ENCODE data around the gene HERPUD1. TPM values are rescaled to one million over a fixed set of nuclear protein-coding genes. Genes with fewer than 3 reads are reported as not detected.

HERPUD1 gene
- total RNA-seq, 1 donor from 2014 or later, result 76.2 TPM

DNA sequence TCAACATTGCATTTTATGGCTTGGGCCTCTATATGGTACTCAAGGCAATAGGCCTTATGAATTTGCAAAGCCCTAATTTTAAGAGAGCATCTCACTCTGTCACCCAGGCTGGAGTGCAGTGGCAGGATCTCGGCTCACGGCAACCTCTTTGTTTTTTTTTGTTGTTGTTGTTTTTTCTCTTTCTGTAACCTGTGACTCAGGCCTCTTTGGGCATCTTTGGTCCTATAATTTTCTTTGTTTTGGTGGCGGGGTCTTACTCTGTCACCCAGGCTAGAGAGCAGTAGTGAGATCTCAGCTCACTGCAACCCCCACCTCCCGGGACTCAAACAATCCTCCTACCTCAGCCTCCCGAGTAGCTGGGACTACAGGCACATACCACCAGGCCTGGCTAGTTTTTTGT lies 21.8 kb upstream of the HERPUD1 start:
- H3K27ac ChIP-seq (ENCODE audit: low read depth, low read length), result peak overlapping the region; percentile 4
- H3K36me3 ChIP-seq (ENCODE audit: control insufficient read depth in 3 of 3, insufficient read depth in 3 of 3, low read length in 3 of 3), result no peaks in the 10 kb centered on the region
- no peak overlapping the region for H3K9ac ChIP-seq (ENCODE audit: low read depth in 1 of 3, low read length in 3 of 3)
- peaks cover 16 to 31% (median 21%) of the 10 kb centered on the region in 3 donors for H3K4me1 ChIP-seq (ENCODE audit: control insufficient read depth in 3 of 3, insufficient read depth in 3 of 3, low read length in 3 of 3)
- no peak overlapping the region for H3K4me3 ChIP-seq (ENCODE audit: low read length in 3 of 3)
- peaks cover 0 to 24% (median 5%) of the 10 kb centered on the region in 3 donors for H3K27me3 ChIP-seq (ENCODE audit: control insufficient read depth in 3 of 3, insufficient read depth in 3 of 3, low read length in 3 of 3)
- no peaks in the 10 kb centered on the region for H3K9me3 ChIP-seq (ENCODE audit: control insufficient read depth in 3 of 3, low read length in 3 of 3)

DNA sequence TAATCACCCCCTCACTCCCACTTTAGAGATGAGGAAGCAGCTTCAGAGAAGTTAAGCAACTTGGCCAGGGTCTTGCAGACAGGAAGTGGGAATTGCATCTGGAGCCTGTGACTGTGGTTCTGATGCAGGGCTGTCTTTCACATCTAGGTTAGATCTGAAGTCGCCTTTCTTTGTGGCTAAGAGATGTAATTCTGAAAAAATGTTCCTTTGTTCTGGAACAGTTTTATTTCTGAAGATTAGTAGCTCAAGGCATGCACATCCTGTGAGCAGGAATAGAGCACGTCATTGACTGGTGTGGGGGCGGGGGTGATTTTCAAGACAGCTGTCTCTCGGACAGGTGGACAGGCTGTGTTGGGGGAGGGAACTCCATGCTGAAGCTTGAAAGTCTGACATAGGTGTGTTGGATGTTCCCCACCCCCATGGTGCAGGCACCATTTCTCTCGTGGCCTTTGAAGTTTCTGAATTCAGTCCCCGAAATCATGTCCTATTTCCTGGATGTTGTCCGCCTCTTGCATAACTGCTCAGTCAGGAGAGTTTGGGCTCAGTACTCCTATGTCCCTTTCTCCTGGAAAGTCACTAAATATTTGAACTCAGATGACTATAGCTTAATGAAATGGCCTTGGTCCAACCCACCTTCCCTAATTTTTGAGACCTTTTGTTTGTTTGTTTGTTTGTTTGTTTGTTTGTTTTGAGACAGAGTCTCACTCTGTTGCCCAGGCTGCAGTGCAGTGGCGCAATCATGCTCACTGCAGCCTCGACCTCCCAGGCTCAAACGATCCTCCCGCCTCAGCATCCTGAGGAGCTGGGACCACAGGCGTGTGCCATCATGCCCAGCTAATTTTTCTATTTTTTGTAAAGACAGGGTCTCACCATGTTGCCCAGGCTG lies 21.0 kb upstream of the HERPUD1 start:
- Histone ChIP-seq H3K4me1 (ENCODE audit: control insufficient read depth in 3 of 3, insufficient read depth in 3 of 3, low read length in 3 of 3) (peaks cover 16 to 34% (median 23%) of the 10 kb centered on the region in 3 donors), H3K9ac (ENCODE audit: low read depth in 1 of 3, low read length in 3 of 3) (no peak overlapping the region), H3K36me3 (ENCODE audit: control insufficient read depth in 3 of 3, insufficient read depth in 3 of 3, low read length in 3 of 3) (no peaks in the 10 kb centered on the region), H3K4me3 (ENCODE audit: low read length in 3 of 3) (no peak overlapping the region), H3K27ac (ENCODE audit: low read depth, low read length) (peak overlapping the region; percentile 4), H3K27me3 (ENCODE audit: control insufficient read depth in 3 of 3, insufficient read depth in 3 of 3, low read length in 3 of 3) (peaks cover 0 to 26% (median 5%) of the 10 kb centered on the region in 3 donors), H3K9me3 (ENCODE audit: control insufficient read depth in 3 of 3, low read length in 3 of 3) (no peaks in the 10 kb centered on the region)

DNA sequence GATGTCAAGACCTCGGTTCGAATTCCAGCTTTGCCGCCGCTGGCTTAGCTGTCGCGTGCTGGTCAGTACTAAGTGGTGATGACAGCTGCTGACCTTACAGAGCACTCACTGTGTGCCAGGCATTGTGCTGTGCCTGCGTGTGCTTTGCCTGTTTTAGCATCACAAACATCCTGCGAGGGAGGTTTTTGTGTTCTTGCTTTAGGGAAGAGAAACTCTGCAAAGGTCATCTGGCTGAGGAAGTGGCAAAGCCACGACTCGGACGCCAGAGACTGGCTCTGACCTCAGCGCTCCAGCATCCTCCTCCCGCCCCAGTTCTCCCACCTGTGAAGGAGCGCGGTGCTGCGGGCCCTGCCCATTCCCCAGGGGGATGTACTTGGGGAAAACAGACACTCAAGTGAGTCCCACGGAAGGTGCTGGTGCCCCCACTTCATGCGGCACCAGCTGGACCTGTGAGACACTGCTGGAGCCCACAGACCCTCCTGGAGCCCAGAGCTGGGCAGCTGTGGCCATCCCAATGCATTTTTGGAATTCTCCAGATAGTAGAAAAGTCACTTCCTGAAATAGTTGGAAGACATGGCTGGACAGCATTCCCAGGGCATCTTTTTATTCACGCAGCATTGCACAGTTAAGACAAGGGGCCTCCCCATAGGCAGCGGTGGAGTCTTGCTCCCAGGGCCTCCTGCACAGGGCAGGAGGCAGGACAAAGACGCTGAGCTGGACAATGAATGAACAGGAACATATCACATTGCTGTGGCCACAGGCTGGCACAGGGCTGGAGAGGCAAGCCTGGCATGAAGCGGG lies 20.0 kb upstream of the HERPUD1 start:
- Histone ChIP-seq H3K27ac (ENCODE audit: low read depth, low read length) (no peak overlapping the region), H3K9ac (ENCODE audit: low read depth in 1 of 3, low read length in 3 of 3) (peak overlapping the region in 1 of 3 donors; percentile 40)

DNA sequence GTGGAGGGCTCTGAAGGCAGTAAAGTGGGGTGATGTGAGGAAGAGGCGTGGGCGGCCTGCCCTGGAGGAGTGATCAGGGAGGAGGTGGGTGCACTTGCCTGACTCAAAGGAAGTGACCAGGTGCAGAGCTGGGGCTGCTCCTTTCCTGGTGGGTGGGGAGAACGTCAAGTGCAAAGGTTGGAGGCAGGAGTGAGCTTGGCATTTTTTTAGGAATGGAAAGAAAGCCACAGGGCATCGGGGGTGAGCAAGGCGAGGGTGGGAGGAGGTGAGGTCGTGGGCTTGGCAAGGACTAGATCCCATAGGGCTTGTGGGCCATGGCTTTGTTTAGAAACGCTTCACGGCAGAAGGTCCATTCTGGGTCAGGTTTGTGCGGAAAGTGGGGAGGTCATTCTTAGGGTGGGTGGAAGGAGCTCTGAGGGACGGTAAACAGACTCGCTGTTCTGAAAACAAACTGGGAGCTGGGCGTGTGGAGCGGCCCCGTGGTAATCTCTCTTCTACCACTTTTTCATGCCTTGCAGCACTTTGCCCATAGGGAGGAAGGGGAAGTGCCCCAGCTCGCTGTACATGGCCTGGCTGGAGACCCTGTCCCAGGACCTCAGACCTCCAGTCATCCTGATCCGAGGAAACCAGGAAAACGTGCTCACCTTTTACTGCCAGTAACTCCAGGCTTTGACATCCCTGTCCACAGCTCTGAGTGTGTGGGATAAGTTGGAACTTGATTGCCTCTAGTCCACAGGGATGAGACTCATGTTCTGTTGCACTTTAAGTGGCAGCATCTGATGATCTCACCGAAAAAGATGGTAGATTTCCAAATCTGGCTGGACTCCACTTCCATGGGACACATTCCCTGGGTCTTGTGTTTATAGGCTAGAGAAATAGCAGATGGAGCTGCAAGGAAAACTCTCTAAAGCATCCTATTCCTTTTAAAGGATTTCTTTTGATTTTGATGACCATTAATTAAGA lies 18.9 kb upstream of the HERPUD1 start:
- Histone ChIP-seq H3K27me3 (ENCODE audit: control insufficient read depth in 3 of 3, insufficient read depth in 3 of 3, low read length in 3 of 3) (peaks cover 0 to 26% (median 5%) of the 10 kb centered on the region in 3 donors), H3K4me3 (ENCODE audit: low read length in 3 of 3) (no peak overlapping the region), H3K27ac (ENCODE audit: low read depth, low read length) (no peak overlapping the region), H3K36me3 (ENCODE audit: control insufficient read depth in 3 of 3, insufficient read depth in 3 of 3, low read length in 3 of 3) (no peaks in the 10 kb centered on the region), H3K9ac (ENCODE audit: low read depth in 1 of 3, low read length in 3 of 3) (no peak overlapping the region), H3K4me1 (ENCODE audit: control insufficient read depth in 3 of 3, insufficient read depth in 3 of 3, low read length in 3 of 3) (peaks cover 20 to 43% (median 23%) of the 10 kb centered on the region in 3 donors), H3K9me3 (ENCODE audit: control insufficient read depth in 3 of 3, low read length in 3 of 3) (no peaks in the 10 kb centered on the region)

More for the DNA sequence above, 20.0 kb upstream of the HERPUD1 start:
- Histone ChIP-seq H3K4me1 (ENCODE audit: control insufficient read depth in 3 of 3, insufficient read depth in 3 of 3, low read length in 3 of 3) (peaks cover 19 to 43% (median 23%) of the 10 kb centered on the region in 3 donors), H3K4me3 (ENCODE audit: low read length in 3 of 3) (no peak overlapping the region), H3K9me3 (ENCODE audit: control insufficient read depth in 3 of 3, low read length in 3 of 3) (no peaks in the 10 kb centered on the region), H3K27me3 (ENCODE audit: control insufficient read depth in 3 of 3, insufficient read depth in 3 of 3, low read length in 3 of 3) (peaks cover 0 to 26% (median 5%) of the 10 kb centered on the region in 3 donors), H3K36me3 (ENCODE audit: control insufficient read depth in 3 of 3, insufficient read depth in 3 of 3, low read length in 3 of 3) (no peaks in the 10 kb centered on the region)

DNA sequence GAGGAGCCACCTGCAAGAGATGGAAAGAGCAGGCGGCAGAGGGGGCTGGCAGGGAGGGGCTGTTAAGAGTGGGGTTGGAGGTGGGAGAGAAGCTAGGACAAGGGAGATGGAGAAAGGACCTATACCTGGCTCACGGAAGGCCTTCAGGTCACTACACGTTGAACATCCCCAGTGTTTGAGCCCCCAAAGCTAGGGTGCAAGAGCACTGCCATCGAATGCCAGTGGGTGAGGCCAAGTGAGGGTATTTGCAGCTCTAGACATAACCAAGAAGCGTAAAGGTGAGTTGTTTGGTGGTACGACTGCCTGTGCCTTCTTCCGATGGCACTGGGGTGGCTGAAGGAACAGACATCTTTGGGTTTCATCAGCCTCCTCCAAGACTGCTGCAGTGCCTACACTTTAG lies 17.0 kb upstream of the HERPUD1 start:
- no peak overlapping the region for H3K27ac ChIP-seq (ENCODE audit: low read depth, low read length)
- H3K4me3 ChIP-seq (ENCODE audit: low read length in 3 of 3), result no peak overlapping the region
- H3K9ac ChIP-seq (ENCODE audit: low read depth in 1 of 3, low read length in 3 of 3), result no peak overlapping the region
- H3K36me3 ChIP-seq (ENCODE audit: control insufficient read depth in 3 of 3, insufficient read depth in 3 of 3, low read length in 3 of 3), result no peaks in the 10 kb centered on the region
- peaks cover 0 to 26% (median 5%) of the 10 kb centered on the region in 3 donors for H3K27me3 ChIP-seq (ENCODE audit: control insufficient read depth in 3 of 3, insufficient read depth in 3 of 3, low read length in 3 of 3)
- H3K9me3 ChIP-seq (ENCODE audit: control insufficient read depth in 3 of 3, low read length in 3 of 3), result no peaks in the 10 kb centered on the region
- H3K4me1 ChIP-seq (ENCODE audit: control insufficient read depth in 3 of 3, insufficient read depth in 3 of 3, low read length in 3 of 3), result peaks cover 20 to 43% (median 23%) of the 10 kb centered on the region in 3 donors

DNA sequence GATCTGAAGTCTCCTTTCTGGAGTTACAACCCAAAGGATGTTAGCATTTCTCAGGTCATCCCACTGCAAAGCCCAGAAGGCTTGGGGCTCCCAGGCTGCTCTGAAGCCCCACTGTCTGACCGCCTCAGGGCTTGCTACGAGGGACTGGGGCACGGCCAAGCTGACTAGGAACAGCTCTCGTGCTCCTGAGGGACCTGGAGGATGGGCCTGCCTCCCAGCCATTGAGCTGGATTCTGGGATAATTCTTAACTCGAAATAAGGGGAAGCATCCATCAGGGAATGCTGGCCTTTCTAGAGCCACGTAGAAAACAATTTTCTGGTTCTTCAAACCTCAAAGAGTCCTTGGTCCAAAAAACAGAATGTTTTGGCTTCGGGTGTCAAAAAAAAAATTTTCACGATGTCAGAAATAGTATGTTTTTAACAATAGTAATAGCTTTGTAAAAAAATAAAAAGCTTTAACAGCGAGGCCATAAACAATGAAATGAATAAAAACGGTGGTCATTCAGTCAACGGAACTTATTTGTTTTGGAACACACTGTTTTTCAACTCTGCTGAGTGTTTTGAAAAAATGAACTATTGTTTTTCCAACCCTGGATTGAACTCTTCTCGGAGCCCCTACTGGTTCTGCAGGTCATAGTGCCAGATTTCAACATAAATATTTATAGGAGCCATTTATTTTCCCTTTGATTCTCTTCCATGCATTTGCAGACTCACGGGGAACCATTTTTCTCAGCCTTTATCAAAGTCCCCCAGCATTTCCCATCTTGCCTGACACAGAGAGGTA lies 16.4 kb upstream of the HERPUD1 start:
- H3K4me1 ChIP-seq (ENCODE audit: control insufficient read depth in 3 of 3, insufficient read depth in 3 of 3, low read length in 3 of 3), result peaks cover 16 to 43% (median 22%) of the 10 kb centered on the region in 3 donors

DNA sequence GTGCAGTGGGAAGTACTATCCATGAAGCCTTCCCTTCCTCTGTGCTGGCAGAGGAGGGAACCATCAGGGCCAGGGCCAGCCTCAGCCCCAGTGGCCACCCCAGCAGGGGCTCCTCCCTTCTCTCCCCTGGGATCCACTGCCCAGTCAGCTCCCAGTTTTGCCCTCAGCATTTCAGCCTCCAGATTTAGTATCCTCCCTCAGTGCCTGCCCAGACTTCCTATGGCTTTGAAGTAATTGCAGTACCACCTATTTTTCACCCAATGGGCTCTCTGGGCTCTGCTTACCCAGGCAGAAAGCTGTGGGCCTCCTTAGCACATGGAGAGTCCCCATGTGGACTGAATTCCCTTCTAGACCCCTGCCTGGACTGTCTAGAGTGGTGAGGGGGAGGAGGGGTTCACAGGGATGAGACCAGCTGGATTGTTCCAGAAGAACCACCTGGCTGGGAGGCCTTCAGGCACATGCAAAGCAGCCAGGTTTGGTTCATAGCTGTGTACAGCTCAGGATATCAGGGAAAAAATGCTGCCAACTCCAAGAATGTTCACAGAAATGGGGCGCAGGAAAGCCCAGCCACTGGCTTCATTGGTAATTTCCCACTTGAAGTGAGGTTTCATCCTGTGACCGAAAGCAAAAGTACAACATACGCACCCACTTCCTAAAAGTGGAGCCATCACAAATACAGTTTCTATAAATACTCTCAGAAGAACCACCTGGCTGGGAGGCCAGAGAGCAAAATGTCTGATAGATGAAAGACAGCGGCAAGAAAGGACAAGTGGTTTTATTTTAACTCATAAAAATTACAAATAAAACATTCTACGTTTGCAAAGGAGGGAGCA lies 15.2 kb upstream of the HERPUD1 start:
- no peak overlapping the region for H3K4me3 ChIP-seq (ENCODE audit: low read length in 3 of 3)
- H3K36me3 ChIP-seq (ENCODE audit: control insufficient read depth in 3 of 3, insufficient read depth in 3 of 3, low read length in 3 of 3), result no peaks in the 10 kb centered on the region
- peaks cover 0 to 26% (median 5%) of the 10 kb centered on the region in 3 donors for H3K27me3 ChIP-seq (ENCODE audit: control insufficient read depth in 3 of 3, insufficient read depth in 3 of 3, low read length in 3 of 3)
- H3K9ac ChIP-seq (ENCODE audit: low read depth in 1 of 3, low read length in 3 of 3), result no peak overlapping the region
- peak overlapping the region; percentile 66 for H3K27ac ChIP-seq (ENCODE audit: low read depth, low read length)
- H3K4me1 ChIP-seq (ENCODE audit: control insufficient read depth in 3 of 3, insufficient read depth in 3 of 3, low read length in 3 of 3), result peaks cover 10 to 33% (median 15%) of the 10 kb centered on the region in 3 donors
- no peaks in the 10 kb centered on the region for H3K9me3 ChIP-seq (ENCODE audit: control insufficient read depth in 3 of 3, low read length in 3 of 3)

More for the DNA sequence above, 16.4 kb upstream of the HERPUD1 start:
- Histone ChIP-seq H3K4me3 (ENCODE audit: low read length in 3 of 3) (no peak overlapping the region), H3K36me3 (ENCODE audit: control insufficient read depth in 3 of 3, insufficient read depth in 3 of 3, low read length in 3 of 3) (no peaks in the 10 kb centered on the region), H3K9me3 (ENCODE audit: control insufficient read depth in 3 of 3, low read length in 3 of 3) (no peaks in the 10 kb centered on the region), H3K27me3 (ENCODE audit: control insufficient read depth in 3 of 3, insufficient read depth in 3 of 3, low read length in 3 of 3) (peaks cover 0 to 26% (median 5%) of the 10 kb centered on the region in 3 donors), H3K27ac (ENCODE audit: low read depth, low read length) (peak overlapping the region; percentile 66), H3K9ac (ENCODE audit: low read depth in 1 of 3, low read length in 3 of 3) (no peak overlapping the region)

DNA sequence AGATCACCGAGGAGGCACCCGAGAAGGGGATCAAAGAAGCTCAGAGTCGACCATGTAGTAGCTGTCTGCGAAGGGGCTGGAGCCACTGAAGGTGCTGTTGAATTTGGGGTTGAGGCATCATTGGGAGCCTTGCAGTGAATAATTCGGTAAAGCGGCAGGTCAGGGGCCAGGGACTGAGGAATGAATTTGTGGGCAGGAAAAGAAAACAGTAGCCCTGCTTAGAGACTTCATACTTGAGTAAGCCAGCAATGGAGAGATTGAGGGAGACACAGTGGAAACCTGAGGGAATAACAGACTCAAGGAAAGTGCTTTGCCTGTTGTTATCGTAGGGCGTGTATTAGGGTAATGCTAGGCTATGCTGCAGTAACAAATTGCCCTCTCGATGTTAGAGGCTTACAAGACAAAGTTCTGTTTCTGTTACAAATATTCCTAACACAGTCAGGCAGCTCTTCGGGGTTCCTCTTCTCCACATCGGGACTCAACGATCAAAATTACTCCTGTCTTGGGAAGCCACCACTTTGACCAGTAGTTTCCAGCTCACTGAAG lies 13.4 kb upstream of the HERPUD1 start:
- no peak overlapping the region for H3K9ac ChIP-seq (ENCODE audit: low read depth in 1 of 3, low read length in 3 of 3)
- no peak overlapping the region for H3K4me3 ChIP-seq (ENCODE audit: low read length in 3 of 3)
- H3K27ac ChIP-seq (ENCODE audit: low read depth, low read length), result no peak overlapping the region
- H3K9me3 ChIP-seq (ENCODE audit: control insufficient read depth in 3 of 3, low read length in 3 of 3), result no peaks in the 10 kb centered on the region
- H3K27me3 ChIP-seq (ENCODE audit: control insufficient read depth in 3 of 3, insufficient read depth in 3 of 3, low read length in 3 of 3), result peaks cover 0 to 14% (median 0%) of the 10 kb centered on the region in 3 donors
- no peaks in the 10 kb centered on the region for H3K36me3 ChIP-seq (ENCODE audit: control insufficient read depth in 3 of 3, insufficient read depth in 3 of 3, low read length in 3 of 3)
- H3K4me1 ChIP-seq (ENCODE audit: control insufficient read depth in 3 of 3, insufficient read depth in 3 of 3, low read length in 3 of 3), result peaks cover 3 to 15% (median 7%) of the 10 kb centered on the region in 3 donors
